Measurements from ENCODE around the gene EED. TPM values are rescaled to one million over a fixed set of nuclear protein-coding genes. Genes with fewer than 3 reads are reported as not detected.

The EED gene
- total RNA-seq, 6 donors from 2014 or later = 6.7 to 43.1 (median 16.0) TPM

- DNase-seq (no peak), ATAC-seq (ENCODE audit: low FRiP score in 2 of 2) (no peak)
- no peak for TF ChIP-seq POLR2AphosphoS5 (IDR thresholded peaks at IDR 0.05)
- no peak for TF ChIP-seq POLR2A (IDR thresholded peaks at IDR 0.05)
- TF ChIP-seq EP300 (IDR thresholded peaks at IDR 0.05) = no peak
- TF ChIP-seq CTCF (IDR thresholded peaks at IDR 0.05) = no peak
- Histone ChIP-seq H3K27ac (no peak overlapping the region), H3K9me3 (no peaks in the 10 kb centered on the region), H3K27me3 (no peaks in the 10 kb centered on the region), H3K4me1 (peaks cover 3 to 7% (median 5%) of the 10 kb centered on the region in 4 donors), H3K36me3 (no peaks in the 10 kb centered on the region), H3K4me3 (no peak overlapping the region)
- WGBS, 2 donors = 81 to 82% methylated on average over 4 of the region's 4 CpGs
These were observed 4.4 kb upstream of the EED start for GRCh38 chr11:86240164-86240563.

- ATAC-seq (ENCODE audit: low FRiP score in 2 of 2) (no peak), DNase-seq (no peak)
- H3K4me1 ChIP-seq = peaks cover 6 to 19% (median 15%) of the 10 kb centered on the region in 4 donors
- no peaks in the 10 kb centered on the region for H3K9me3 ChIP-seq
- no peaks in the 10 kb centered on the region for H3K27me3 ChIP-seq
- WGBS, 2 donors = 71 to 80% methylated on average over 4 of the region's 4 CpGs
- no peak for TF ChIP-seq CTCF (IDR thresholded peaks at IDR 0.05)
- TF ChIP-seq EP300 (IDR thresholded peaks at IDR 0.05) = no peak
- no peak for TF ChIP-seq POLR2A (IDR thresholded peaks at IDR 0.05)
- H3K36me3 ChIP-seq = no peaks in the 10 kb centered on the region
- H3K4me3 ChIP-seq = no peak overlapping the region
- H3K27ac ChIP-seq = no peak overlapping the region
These were observed 2.5 kb upstream of the EED start for GRCh38 chr11:86241956-86242535.

- ATAC-seq (ENCODE audit: low FRiP score in 2 of 2) = no peak
- Histone ChIP-seq H3K4me1 (peaks cover 10 to 29% (median 18%) of the 10 kb centered on the region in 4 donors), H3K4me3 (no peak overlapping the region), H3K36me3 (no peaks in the 10 kb centered on the region), H3K9me3 (no peaks in the 10 kb centered on the region), H3K27ac (peak overlapping the region in 1 of 4 donors; percentile 95), H3K27me3 (no peaks in the 10 kb centered on the region)
- TF ChIP-seq POLR2AphosphoS5 (IDR thresholded peaks at IDR 0.05) (no peak), POLR2A (IDR thresholded peaks at IDR 0.05) (no peak), CTCF (IDR thresholded peaks at IDR 0.05) (no peak), EP300 (IDR thresholded peaks at IDR 0.05) (no peak)
- WGBS, 2 donors = 77% methylated on average over 2 of the region's 2 CpGs
- DNase-seq = no peak
These were observed 1.2 kb upstream of the EED start for GRCh38 chr11:86243396-86243795.

- no peak for TF ChIP-seq CTCF (IDR thresholded peaks at IDR 0.05)
- no peak for TF ChIP-seq POLR2AphosphoS5 (IDR thresholded peaks at IDR 0.05)
- no peak for TF ChIP-seq POLR2A (IDR thresholded peaks at IDR 0.05)
- no peak for TF ChIP-seq EP300 (IDR thresholded peaks at IDR 0.05)
- WGBS, 2 donors = 2 to 3% methylated on average over 18 of the region's 18 CpGs
- peak overlapping the region; percentile 92 to 98 (median 95) for H3K27ac ChIP-seq
- ATAC-seq (ENCODE audit: low FRiP score in 2 of 2) = peak; percentile 92 to 94
- H3K4me3 ChIP-seq = peak overlapping the region; percentile 42 to 89 (median 68)
- peak; percentile 87 to 93 for DNase-seq
- H3K4me1 ChIP-seq = peaks cover 10 to 34% (median 21%) of the 10 kb centered on the region in 4 donors
- no peaks in the 10 kb centered on the region for H3K36me3 ChIP-seq
- H3K27me3 ChIP-seq = no peaks in the 10 kb centered on the region
- H3K9me3 ChIP-seq = no peaks in the 10 kb centered on the region
These were observed 461 bp upstream of the EED start for GRCh38 chr11:86244063-86244521.
